Measurements from ENCODE around the gene ZNF592.
A peak's percentile ranks its signal among the peaks of the same experiment; 100 is the strongest.
"Not testable (repeated sequence)": the region's sequence is repeated elsewhere in the genome, so short reads cannot be mapped to it uniquely, and the experiment has no call there.

DNA sequence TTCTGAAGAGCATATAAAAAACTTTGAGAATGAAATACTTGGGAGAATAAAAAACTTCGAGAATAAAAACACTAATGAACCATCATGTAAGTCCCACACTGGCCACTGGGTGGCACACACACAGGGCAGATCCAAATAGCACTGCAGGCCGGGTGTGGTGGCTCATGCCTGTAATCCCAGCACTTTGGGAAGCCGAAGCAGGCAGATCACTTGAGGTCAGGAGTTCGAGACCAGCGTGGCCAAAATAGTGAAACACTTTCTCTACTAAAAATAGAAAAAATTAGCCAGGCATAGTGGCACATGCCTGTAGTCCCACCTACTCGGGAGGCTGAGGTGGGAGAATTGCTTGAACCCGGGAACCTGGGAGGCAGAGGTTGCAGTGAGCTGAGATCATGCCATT, 97.2 kb downstream of the ZNF592 start:
- TF ChIP-seq CTCF (IDR thresholded peaks at IDR 0.05; ENCODE audit: extremely low read depth in 1 of 2, insufficient read depth in 1 of 2, low read depth in 1 of 2, low read length in 2 of 2) = peak; percentile 56 to 57
- TF ChIP-seq POLR2AphosphoS5 (IDR thresholded peaks at IDR 0.05; ENCODE audit: insufficient read depth, low read depth, low read length); FOS (IDR thresholded peaks at IDR 0.05; ENCODE audit: borderline replicate concordance, insufficient read depth, low read length); POLR2A (IDR thresholded peaks at IDR 0.05; ENCODE audit: low read depth, low read length); EZH2 (IDR thresholded peaks at IDR 0.05; ENCODE audit: borderline replicate concordance, low read depth, low read length, severe bottlenecking); MYC (IDR thresholded peaks at IDR 0.05; ENCODE audit: low read depth, low read length): not testable (repeated sequence)
- TF ChIP-seq, protein P1, sequence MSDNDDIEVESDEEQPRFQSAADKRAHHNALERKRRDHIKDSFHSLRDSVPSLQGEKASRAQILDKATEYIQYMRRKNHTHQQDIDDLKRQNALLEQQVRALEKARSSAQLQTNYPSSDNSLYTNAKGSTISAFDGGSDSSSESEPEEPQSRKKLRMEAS (IDR thresholded peaks at IDR 0.05; ENCODE audit: insufficient read depth, insufficient read length) = not testable (repeated sequence)
